GM19023 (cell line): ENCODE results near the gene PTDSS2.
A peak's percentile ranks its signal among the peaks of the same experiment; 100 is the strongest.
"Not testable (repeated sequence)": the region's sequence is repeated elsewhere in the genome, so short reads cannot be mapped to it uniquely, and the experiment has no call there.

Experiments used
- ATAC-seq: cut with Tn5 transposase; IDR thresholded peaks from one replicate; pipeline ENCODE4 v1.9.1; 2021; ENCODE audit warnings: mild to moderate bottlenecking, moderate library complexity; ENCODE audit not compliant: unreplicated experiment

Gene PTDSS2

DNA sequence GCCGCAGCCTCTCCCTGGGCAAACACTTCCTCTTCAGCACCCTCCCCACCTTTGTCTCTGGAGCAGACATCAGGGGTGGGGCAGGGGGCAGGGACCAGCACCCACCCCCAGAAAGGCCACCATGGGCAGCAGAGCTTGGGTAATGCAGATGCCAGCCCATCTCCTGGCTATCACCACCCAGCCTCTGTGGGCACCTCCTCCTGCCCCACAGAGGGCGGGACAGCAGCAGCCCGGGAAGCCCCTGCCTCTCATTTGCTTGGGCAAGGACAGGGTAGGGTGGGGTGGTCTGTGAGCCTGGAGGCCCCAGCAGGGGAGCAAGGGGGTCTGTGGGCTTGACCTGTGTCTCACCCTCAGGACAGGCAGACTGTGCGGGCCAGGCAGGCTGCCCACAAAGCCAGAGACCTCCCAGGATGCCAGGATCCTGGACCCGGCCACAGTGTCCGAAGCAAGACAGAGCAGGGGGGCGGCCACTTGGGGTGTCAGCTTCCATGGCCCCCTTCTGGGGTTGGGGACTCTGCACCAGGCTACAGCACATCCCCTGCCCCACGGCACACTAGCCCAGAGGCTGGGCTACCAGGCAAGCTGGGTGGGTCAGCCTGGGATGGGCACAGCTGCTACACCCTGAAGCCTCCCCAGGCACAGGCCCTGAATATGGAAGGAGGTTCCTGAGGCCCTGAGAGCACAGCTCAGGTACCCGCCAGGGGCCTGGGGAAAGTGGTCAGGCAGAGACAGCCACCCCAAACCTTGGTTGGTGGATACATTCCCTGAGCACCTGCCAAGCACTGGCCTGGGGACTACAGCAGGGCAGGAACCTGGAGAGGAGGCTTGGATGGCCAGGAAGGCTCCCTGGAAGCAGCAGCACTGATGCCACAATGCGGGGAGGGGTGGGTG, 52.5 kb downstream of the PTDSS2 start:
- no peak for ATAC-seq

DNA sequence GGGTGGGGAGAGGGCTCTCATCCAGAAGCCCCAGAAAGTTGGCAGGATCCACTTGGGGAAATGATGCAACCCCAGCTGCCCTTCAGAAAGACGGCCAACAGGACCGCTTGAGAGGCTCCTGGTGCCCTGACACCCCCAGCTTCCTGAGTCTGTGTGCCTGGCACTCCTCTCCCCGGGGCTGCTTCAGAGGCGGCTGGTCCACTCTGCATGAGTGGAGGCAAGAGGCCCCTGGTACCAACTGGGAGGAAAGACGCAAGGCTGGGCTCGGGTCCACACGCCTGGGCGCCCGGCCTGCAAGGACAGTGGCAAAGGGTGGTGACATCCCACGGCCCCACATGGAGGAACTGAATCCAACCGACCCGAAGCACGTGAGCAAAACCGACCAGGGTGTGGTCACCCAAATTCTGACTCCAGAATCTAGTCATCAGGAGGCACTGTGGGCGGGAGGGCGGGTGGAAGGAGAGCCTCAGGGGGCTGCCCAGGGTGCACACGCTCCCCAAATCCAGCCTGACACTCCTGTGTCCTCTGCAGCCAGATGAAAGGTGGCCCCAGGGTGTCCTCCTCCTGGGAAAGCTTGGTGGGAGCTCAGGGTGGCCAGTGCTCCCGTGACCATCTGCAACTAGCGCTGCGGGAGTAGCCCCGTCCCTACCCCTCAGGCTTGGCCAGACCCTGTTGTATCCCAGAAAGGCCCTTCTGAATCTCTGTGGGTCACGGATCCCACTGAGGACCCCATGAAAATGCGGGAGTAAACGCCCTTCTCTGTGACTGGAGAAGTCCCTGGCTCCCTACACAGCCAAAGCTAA, 53.3 kb downstream of the PTDSS2 start:
- no peak for ATAC-seq

DNA sequence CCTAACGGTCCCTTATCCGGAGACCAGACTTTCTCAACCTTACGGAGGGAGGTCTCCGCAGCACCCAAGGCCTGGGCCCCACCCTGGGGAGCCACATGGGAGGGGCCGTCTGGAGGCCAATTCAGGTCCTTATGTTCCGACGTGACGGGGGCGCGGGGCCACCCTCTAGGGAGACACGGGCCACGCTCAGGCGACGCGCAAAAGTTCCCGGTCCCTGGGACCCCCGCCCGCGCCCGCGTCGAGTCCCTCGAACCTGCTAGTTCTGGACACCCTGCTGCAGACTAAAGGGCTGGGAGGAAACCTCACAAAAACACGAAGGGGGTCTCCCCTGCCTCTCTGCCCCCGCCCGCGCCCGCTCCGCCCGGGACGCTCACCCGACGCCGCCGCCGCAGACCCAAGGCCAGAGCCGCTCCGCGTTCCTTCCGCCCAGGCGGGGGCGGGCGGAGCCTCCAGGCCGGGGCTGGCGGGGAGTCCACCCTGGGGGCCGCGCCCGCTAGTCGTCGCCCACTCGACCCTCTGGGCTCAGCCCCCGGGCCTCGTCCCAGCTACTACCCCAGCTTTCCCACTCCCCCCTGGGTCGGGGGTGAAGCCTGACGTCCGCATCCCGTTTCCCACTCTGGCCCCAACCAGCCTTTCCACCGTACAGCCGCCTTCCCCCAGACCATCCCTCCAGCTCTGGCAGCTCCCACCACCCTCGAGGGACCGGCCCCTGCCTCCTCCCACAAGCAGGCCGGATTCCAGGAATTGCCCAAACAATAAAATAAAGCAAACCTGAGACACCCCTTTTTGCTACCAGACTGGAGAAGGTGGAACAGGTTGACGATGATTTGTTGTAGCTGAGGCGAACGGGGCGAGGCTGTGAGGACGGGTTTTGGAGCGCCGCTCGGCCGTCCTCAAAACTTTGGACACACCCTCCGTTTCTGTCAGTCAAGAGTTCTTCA, 54.2 kb downstream of the PTDSS2 start:
- no peak for ATAC-seq

DNA sequence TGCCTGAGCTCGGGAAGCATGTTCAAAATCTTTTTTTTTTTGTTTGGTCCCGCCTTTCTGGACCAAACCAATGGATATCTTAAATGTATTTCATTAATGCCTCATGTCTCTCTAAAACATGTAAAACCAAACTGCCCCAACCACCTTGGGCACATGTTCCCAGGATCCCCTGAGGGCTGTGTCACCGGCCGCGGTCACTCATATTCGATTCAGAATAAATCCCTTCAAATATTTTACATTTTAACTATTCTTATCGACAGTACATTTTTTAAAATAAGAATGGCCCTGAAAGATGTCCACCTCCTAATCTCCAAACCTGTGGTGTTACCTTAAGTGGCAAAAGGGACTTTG, 54.9 kb downstream of the PTDSS2 start:
- ATAC-seq = no peak

DNA sequence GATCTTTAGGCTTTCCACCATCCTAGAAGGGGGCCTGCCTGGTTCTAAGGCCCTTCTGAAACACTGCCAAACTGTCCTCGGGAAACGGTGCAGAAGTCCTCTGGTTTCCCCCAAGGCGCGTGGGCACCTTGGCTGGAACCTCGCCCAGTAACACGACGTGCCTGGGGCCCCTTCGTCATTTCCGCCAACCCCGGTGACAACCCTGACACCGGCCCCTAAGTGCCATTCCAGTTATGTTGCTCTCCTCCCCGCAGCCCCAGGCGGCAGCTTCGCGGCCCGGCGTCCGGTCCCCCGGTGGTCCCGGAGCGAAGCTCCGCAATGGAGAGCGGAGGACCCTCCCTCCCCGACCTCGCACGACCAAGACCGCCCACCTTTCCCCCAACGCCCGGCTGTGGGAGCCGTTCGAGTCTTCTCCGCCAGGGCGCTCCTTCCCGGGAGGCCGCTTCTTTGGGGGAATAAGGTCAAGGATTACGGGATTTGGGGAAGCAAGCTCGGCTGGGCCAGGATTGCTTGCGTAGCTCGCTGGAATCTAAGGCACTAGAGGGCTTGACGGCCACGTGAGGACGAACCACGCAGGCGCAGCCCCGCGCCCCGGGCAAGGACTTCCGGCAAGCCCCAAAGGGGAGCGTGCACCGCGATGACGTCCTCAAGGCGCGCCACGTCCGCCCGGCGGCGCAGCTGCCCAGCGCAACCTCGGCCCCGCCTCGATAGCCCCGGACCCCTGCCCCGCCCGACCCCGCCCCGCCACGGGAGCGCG, 56.3 kb downstream of the PTDSS2 start:
- peak; percentile 61 for ATAC-seq

DNA sequence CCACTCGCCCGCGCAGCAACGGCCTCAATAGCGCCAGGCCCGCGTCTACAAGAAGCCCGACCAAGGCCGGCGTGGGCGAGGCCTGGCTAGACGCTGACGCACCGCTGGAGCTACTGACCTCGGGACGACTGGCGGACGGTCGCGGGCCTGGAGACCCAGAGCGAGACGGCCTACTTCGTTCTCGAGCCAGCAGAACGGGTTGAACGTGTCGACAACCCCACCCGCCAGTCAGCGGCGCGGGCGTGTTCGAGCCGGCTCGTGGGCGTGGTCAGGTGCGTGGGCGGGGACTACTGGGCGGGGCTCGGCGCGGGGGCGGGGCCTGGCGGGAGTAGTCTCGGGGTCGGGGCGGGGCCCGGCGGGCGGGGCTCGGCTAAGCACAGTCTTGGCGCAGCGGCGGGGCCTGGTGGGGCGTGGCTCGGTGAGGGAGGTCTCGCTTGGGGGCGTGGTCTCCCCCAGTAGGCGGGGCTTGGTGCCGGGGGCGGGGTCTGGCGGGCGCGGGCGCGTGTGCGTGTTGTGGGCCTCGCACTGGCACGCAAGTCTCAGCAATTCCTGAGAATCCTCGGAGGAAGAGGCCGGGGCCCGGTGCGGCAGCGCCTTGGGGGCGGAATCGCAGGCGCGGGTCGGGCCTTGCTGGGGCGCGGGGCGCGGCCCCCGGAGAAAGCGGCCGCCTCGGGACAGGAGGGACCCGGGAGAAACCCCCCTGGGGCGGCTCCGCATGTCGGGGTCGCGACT, 57.1 kb downstream of the PTDSS2 start, which contains the start of gene RNH1:
Gene RNH1 (minus strand): TSS at position 248 of the 732 bp plus-strand sequence. CDS start 5,080 bp downstream, outside the sequence.
- peak; percentile 55 for ATAC-seq

DNA sequence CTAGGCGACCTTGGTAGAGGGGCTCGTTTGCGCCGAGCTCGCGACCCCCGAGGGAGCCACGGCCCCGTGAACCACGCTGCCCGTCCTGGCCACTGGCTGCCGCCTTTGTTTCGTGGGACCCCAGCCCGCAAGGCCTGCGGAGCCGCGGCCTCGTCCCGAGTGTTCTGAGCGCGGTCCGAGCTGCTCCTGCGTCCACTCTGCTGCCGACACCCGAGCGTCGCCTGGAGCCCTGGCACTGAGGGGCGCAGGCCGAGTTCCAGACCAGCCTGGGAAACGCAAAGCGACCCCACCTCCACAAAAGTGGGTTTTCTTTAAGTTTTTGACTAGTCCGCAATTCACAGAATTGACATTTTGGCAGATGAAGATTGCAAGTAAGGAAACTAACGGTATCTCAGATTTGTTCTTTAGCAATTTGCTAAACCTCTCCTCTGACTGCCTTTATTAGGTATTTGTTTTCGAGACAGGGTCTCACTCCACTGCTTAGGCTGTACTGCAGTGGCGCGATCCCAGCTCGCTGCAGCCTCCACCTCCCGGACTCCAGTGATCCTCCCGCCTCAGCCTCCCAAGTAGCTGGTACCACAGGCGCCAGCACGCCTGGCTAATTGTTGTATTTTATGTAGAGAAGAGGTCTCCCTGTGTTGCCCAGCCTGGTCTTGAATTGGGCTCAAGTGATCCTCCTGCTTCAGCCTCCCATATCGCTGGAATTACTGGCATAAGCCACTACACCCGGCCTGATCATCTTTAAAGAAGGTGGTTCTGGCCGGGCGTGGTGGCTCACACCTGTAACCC, 57.8 kb downstream of the PTDSS2 start:
- no peak for ATAC-seq

DNA sequence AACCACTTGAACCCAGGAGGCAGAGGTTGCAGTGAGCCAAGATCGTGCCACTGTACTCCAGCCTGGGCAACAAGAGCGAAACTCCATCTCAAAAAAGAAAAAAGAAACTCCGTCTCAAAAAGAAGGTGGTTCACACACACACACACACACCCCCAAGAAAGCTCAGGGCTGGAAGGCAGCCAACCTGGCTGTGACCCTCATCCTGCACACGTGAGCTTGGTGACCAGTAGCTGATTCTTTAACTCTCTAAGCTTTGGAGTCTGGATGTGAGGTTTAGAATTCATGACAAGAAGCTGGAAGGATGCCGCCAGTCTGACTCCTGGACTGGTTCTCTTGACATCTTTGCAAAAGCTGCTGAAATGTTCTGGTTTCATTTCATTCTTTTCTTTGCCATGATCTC, 58.9 kb downstream of the PTDSS2 start:
- ATAC-seq = no peak

DNA sequence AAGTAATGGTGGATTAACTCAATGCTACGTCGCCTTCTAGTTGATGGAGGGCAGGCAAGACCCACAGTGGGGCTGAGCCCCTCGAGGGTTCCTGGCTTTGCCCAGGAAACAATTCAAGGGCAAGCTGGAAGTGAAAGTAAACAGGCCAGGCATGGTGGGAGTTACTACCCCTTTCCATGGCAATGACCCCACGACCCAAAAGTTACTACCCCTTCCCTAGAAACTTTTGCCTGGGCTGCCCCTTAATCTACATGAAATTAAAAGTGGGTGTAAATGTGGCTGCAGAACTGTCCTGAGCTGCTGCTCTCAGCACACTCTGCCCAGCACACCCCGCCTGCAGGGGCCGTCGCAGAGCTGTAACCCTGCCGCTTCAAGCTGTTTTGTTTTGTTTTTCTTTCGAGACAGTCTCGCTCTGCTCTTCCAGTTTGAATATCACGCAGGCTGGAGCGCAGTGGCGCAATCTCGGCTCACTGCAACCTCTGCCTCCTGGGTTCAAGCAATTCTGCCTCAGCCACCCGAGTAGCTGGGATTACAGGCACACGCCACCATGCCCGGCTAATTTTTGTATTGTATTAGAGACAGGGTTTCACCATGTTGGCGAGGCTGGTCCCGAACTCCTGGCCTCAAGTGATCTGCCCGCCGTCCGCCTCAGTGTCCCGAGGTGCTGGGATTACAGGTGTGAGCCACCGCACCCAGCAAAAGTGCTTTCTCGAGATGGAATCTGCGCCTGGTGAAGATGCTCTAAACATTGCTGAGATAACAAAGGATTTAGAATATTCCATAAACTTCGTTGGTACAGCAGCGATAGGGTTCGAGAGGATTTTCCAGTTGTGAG, 62.9 kb downstream of the PTDSS2 start:
- ATAC-seq = no peak

DNA sequence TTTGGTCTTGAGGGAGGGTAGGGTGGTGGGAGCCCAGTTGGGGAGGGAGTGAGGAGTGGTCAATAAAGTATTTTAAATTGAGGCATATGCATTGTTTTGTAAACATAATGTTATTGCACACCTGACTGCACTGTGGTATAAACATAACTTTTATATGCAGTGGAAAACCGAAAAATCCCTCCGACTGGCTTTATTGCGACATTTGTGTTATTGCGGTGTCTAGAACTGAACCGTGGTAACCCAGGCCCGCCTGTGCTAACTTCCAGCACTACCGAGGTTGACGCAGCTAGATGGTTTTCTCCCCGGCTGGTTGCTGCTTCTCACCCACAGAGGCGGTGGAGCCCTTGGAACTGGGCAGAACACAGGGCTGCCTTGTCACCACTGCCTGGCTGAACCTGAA, 64.5 kb downstream of the PTDSS2 start:
- ATAC-seq = no peak

DNA sequence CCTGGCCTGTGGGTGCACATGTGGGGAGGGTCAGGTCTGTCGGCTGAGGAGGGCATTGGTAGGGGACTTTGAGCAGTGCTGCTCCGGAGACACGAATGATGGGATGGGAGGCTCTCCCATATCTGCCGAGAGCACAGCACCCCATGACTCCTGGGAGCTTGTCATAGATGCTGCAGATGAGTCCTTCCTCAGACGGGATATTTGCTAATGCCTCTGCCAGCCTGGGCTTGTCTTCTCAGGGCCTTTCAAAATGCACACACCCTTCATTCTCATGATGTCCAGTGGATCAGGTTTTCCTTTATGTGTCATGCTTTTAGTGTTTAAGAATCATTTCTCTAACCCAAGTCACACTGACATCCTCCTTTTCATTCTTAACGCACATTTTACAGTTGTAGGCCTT, 65.1 kb downstream of the PTDSS2 start:
- no peak for ATAC-seq

DNA sequence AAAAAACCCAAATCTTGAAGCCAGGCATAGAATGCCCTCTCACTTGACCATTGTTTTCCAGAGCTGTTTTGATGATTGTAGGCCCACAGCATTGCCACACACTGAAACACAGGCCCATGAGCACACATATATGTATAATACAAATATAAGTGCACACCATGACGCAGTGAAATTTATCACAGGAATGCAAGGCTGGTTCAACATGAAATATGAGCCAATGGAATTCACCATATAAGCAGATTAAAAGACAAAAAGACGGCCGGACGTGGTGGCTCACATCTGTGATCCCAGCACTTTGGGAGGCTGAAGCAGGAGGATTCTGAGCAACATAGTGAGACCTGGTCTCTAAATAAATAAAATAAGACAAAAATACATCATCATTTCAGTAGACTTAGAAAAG, 66.3 kb downstream of the PTDSS2 start:
- no peak for ATAC-seq

DNA sequence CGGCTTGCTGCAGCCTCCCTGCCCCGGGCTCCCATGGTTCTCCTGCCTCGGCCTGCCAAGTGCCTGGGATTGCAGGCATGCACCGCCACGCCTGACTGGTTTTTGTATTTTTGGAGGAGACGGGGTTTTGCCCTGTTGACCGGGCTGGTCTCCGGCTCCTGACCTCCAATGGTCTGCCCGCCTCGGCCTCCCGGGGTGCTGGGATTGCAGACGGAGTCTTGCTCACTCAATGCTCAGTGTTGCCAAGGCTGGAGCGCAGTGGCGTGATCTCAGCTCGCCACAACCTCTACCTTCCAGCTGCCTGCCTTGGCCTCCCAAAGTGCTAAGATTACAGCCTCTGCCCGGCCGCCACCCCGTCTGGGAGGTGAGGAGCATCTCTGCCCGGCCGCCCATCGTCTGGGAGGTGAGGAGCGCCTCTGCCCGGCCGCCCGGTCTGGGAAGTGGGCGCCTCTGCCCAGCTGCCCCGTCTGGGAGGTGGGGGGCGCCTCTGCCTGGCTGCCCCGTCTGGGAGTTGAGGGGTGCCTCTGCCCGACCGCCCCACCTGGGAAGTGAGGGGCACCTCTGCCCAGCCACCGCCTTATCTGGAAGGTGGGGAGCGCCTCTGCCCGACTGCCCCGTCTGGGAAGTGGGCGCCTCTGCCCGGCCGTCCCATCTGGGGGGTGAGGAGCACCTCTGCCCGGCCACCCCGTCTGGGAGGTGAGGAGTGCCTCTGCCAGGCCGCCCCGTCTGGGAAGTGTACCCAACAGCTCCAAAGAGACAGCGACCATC, 67.0 kb downstream of the PTDSS2 start:
- ATAC-seq = not testable (repeated sequence)

DNA sequence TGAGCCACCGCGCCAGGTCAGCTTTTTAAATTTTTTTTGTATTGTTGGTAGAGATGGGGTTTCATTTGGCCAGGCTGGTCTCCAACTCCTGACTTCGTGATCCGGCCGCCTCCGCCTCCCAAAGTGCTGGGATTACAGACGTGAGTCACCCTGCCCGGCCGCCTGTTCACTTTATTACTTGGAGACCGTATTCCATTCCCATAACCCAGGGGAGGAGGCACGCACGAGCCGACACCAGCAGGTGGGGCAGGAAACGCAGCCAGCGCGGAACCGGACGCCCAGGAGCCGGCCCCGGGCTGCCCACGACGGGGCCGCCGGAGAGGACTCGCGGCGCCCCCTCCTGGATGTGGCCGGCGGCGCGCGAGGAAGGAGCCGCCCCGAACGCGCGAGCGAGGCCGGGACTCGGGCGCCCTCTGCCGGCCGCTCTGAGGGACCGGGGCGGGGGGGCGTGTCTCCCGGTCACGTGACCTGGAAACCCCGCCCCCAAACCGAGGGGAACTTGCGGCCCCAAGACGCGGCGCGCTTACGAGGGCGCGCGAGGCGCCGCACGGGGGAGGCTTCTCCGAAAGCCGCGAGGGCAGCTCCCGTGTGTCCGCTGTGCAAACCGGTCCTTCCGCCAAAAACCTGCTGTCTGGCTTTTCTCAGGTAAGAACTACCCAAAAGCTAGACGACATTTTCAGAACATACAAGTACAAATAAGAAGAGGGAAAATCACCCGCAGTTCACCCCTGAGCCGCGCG, 68.6 kb downstream of the PTDSS2 start:
- ATAC-seq = peak; percentile 78

DNA sequence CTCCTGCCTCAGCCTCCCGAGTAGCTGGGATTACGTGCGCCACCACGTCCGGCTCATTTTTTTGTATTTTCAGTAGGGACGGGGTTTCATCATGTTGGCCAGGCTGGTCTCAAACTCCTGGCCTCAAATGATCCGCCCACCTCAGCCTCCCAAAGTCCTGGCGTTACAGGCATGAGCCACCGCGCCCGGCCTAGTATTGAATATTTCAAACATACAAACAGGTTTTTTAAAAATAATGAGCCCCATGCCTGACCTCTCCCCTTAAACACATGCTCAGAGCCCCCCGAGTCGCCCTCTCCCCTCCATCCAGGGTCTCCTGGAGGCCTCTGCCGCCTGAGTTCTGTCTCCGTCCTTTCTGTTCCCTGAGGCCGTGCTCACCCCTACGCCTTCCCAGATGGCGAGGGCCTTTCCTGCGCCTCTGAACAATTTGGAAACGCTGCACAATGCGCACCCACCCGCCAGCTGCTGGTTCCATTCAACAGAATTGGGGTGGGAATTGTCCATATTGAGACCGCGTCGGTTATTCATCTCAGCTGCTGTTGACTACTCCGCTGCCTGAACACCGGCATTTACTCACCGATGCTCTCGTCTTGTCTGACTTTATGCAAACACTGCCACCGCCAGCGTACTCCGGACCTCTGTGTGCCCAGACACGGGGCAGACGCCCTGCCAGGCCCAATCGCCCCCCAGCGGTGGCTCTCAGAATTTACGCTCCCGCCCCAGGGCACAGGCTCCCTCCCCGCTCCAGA, 70.5 kb downstream of the PTDSS2 start:
- no peak for ATAC-seq
